CD4-positive, alpha-beta T cell treated with Interleukin-17A for 1 hour (primary cell): ENCODE results near the gene RAPGEF1.
A peak's percentile ranks its signal among the peaks of the same experiment; 100 is the strongest.
"Not testable (repeated sequence)": the region's sequence is repeated elsewhere in the genome, so short reads cannot be mapped to it uniquely, and the experiment has no call there.

Experiments used
- DNase-seq: peaks from one replicate; pipeline ENCODE4 v3.0.0-alpha.2; 2020

Gene RAPGEF1

GRCh38 chr9:131668439-131669268 is 71.2 kb downstream of the RAPGEF1 start:
- DNase-seq: peak; percentile 83

- no peak for DNase-seq
Measured at GRCh38 chr9:131668057-131668438, 71.8 kb downstream of the RAPGEF1 start.

GRCh38 chr9:131667576-131667975 is 72.3 kb downstream of the RAPGEF1 start:
- peak; percentile 80 for DNase-seq

- peak; percentile 74 for DNase-seq
Measured at GRCh38 chr9:131666774-131667173, 73.1 kb downstream of the RAPGEF1 start.

- DNase-seq: no peak
Measured at GRCh38 chr9:131666029-131666428, 73.8 kb downstream of the RAPGEF1 start.

GRCh38 chr9:131663288-131663687 is 76.6 kb downstream of the RAPGEF1 start:
- no peak for DNase-seq

- DNase-seq: not testable (repeated sequence)
Measured at GRCh38 chr9:131662289-131662621, 77.6 kb downstream of the RAPGEF1 start.

- DNase-seq: peak; percentile 74
Measured at GRCh38 chr9:131661568-131662288, 78.1 kb downstream of the RAPGEF1 start.

GRCh38 chr9:131660466-131661405 is 79.1 kb downstream of the RAPGEF1 start:
- no peak for DNase-seq

GRCh38 chr9:131658377-131659129 is 81.3 kb downstream of the RAPGEF1 start:
- DNase-seq: no peak

GRCh38 chr9:131657940-131658339 is 81.9 kb downstream of the RAPGEF1 start:
- DNase-seq: no peak

GRCh38 chr9:131657456-131657855 is 82.4 kb downstream of the RAPGEF1 start:
- DNase-seq: peak; percentile 21

GRCh38 chr9:131657037-131657377 is 82.9 kb downstream of the RAPGEF1 start:
- peak; percentile 60 for DNase-seq

GRCh38 chr9:131656356-131657036 is 83.4 kb downstream of the RAPGEF1 start:
- peak; percentile 84 for DNase-seq

GRCh38 chr9:131654369-131654768 is 85.5 kb downstream of the RAPGEF1 start:
- DNase-seq: not testable (repeated sequence)

GRCh38 chr9:131651599-131651998 is 88.3 kb downstream of the RAPGEF1 start:
- no peak for DNase-seq

- no peak for DNase-seq
Measured at GRCh38 chr9:131651160-131651559, 88.7 kb downstream of the RAPGEF1 start.

GRCh38 chr9:131650254-131650653 is 89.6 kb downstream of the RAPGEF1 start:
- DNase-seq: no peak

GRCh38 chr9:131649646-131650045 is 90.2 kb downstream of the RAPGEF1 start:
- DNase-seq: no peak

- peak; percentile 29 for DNase-seq
Measured at GRCh38 chr9:131645078-131645776, 94.6 kb downstream of the RAPGEF1 start.

GRCh38 chr9:131642496-131643083 is 97.3 kb downstream of the RAPGEF1 start:
- no peak for DNase-seq
